Neuronal stem cell (in vitro differentiated cells): ENCODE results near the gene KIF26A.
"Not testable (repeated sequence)": the region's sequence is repeated elsewhere in the genome, so short reads cannot be mapped to it uniquely, and the experiment has no call there.

Experiments
- DNase-seq: peaks from one replicate; pipeline ENCODE4 v3.0.0-alpha.2; 2013; ENCODE audit warnings: low spot score
- H2AFZ ChIP-seq: one replicate; pipeline ENCODE4 v1.6.1; 2013; ENCODE audit warnings: mild to moderate bottlenecking, low read length, inconsistent platforms
- H2AK5ac ChIP-seq: 2 replicates; pipeline ENCODE4 v1.6.1; 2013; ENCODE audit warnings: low read depth, mild to moderate bottlenecking, inconsistent platforms, low read length, moderate library complexity, mixed read lengths
- H2BK120ac ChIP-seq: 2 replicates; pipeline ENCODE4 v1.6.1; 2013; ENCODE audit warnings: low read depth, mild to moderate bottlenecking, inconsistent platforms, low read length, moderate library complexity, mixed read lengths
- H2BK12ac ChIP-seq: one replicate; pipeline ENCODE4 v1.6.1; 2013; ENCODE audit warnings: low read length, inconsistent platforms
- H2BK15ac ChIP-seq: 2 replicates; pipeline ENCODE4 v1.6.1; 2013; ENCODE audit warnings: mild to moderate bottlenecking, low read length, inconsistent platforms, mixed read lengths
- H2BK5ac ChIP-seq: one replicate; pipeline ENCODE4 v1.6.1; 2013; ENCODE audit warnings: inconsistent platforms, mild to moderate bottlenecking, low read length, moderate library complexity
- H3K14ac ChIP-seq: one replicate; pipeline ENCODE4 v1.6.1; 2013; ENCODE audit warnings: low read length, inconsistent platforms
- H3K18ac ChIP-seq: 2 replicates; pipeline ENCODE4 v1.6.1; 2013; ENCODE audit warnings: low read length, inconsistent platforms
- H3K23ac ChIP-seq: 2 replicates; pipeline ENCODE4 v1.6.1; 2013; ENCODE audit warnings: low read depth, mild to moderate bottlenecking, mixed read lengths, low read length, inconsistent platforms; ENCODE audit not compliant: poor library complexity
- H3K27ac ChIP-seq: replicated peaks from 3 replicates; pipeline ENCODE4 v1.5.1; 2013; ENCODE audit warnings: low read length, inconsistent platforms
- H3K27me3 ChIP-seq, 3 experiments: 2 replicates each; pipeline ENCODE4 v1.6.1; 2013; ENCODE audit warnings: low read length in 3 of 3, mild to moderate bottlenecking in 2 of 3, inconsistent platforms in 1 of 3, low read depth in 1 of 3, mixed read lengths in 1 of 3, moderate library complexity in 1 of 3; ENCODE audit not compliant: control insufficient read depth in 3 of 3, insufficient read depth in 3 of 3
- H3K36me3 ChIP-seq, 2 donors: replicated peaks in 1 of 2; 2 replicates each; pipeline ENCODE4 v1.6.1; 2013; ENCODE audit warnings: low read length in 2 of 2; ENCODE audit not compliant: control insufficient read depth in 2 of 2, insufficient read depth in 2 of 2
- H3K4ac ChIP-seq: 2 replicates; pipeline ENCODE4 v1.6.1; 2013; ENCODE audit warnings: inconsistent platforms, mild to moderate bottlenecking, low read length, moderate library complexity
- H3K4me1 ChIP-seq, 2 donors: 1 replicate in 1 of 2; 2 replicates in 1 of 2; pipeline ENCODE4 v1.6.1; 2013; ENCODE audit warnings: low read length in 2 of 2, low read depth in 1 of 2; ENCODE audit not compliant: control insufficient read depth in 2 of 2, insufficient read depth in 1 of 2
- H3K4me2 ChIP-seq: one replicate; pipeline ENCODE4 v1.6.1; 2013; ENCODE audit warnings: mild to moderate bottlenecking, low read length, inconsistent platforms; ENCODE audit not compliant: insufficient read depth, poor library complexity, severe bottlenecking
- H3K4me3 ChIP-seq, 2 donors: 2 replicates each; pipeline ENCODE4 v1.5.1; 2013; ENCODE audit warnings: low read length in 2 of 2, mild to moderate bottlenecking in 2 of 2, inconsistent platforms in 1 of 2, moderate library complexity in 1 of 2
- H3K79me1 ChIP-seq: one replicate; pipeline ENCODE4 v1.6.1; 2013; ENCODE audit warnings: low read depth, mild to moderate bottlenecking, inconsistent platforms, low read length, moderate library complexity
- H3K9ac ChIP-seq: one replicate; pipeline ENCODE4 v1.6.1; 2013; ENCODE audit warnings: mild to moderate bottlenecking, low read depth, low read length, inconsistent platforms; ENCODE audit not compliant: poor library complexity
- H3K9me3 ChIP-seq, 2 donors: replicated peaks in 1 of 2; 2 replicates each; pipeline versions ENCODE3 to v1.6.1; 2013; ENCODE audit warnings: low read length in 2 of 2, mild to moderate bottlenecking in 2 of 2, inconsistent platforms in 1 of 2, low read depth in 1 of 2, mixed read lengths in 1 of 2, moderate library complexity in 1 of 2; ENCODE audit not compliant: control insufficient read depth in 2 of 2, insufficient read depth in 1 of 2
- H4K8ac ChIP-seq: one replicate; pipeline ENCODE4 v1.6.1; 2013; ENCODE audit warnings: low read depth, mild to moderate bottlenecking, inconsistent platforms, low read length, moderate library complexity
- H4K91ac ChIP-seq: one replicate; pipeline ENCODE4 v1.6.1; 2013; ENCODE audit warnings: low read length, low read depth, mild to moderate bottlenecking, inconsistent platforms; ENCODE audit not compliant: poor library complexity
- WGBS, 2 donors: extraction: QIAGEN DNeasy Blood & Tissue Kit; methylation state at CpG; one replicate each; pipeline ENCODE4 v1.1.7; 2013; ENCODE audit warnings: missing lambda C conversion rate in 2 of 2, mixed read lengths in 1 of 2; ENCODE audit not compliant: insufficient read length in 2 of 2, insufficient replicate concordance in 1 of 2; ENCODE audit errors: extremely low coverage in 2 of 2; 5-methylcytosine and 5-hydroxymethylcytosine counted together

KIF26A gene

DNA sequence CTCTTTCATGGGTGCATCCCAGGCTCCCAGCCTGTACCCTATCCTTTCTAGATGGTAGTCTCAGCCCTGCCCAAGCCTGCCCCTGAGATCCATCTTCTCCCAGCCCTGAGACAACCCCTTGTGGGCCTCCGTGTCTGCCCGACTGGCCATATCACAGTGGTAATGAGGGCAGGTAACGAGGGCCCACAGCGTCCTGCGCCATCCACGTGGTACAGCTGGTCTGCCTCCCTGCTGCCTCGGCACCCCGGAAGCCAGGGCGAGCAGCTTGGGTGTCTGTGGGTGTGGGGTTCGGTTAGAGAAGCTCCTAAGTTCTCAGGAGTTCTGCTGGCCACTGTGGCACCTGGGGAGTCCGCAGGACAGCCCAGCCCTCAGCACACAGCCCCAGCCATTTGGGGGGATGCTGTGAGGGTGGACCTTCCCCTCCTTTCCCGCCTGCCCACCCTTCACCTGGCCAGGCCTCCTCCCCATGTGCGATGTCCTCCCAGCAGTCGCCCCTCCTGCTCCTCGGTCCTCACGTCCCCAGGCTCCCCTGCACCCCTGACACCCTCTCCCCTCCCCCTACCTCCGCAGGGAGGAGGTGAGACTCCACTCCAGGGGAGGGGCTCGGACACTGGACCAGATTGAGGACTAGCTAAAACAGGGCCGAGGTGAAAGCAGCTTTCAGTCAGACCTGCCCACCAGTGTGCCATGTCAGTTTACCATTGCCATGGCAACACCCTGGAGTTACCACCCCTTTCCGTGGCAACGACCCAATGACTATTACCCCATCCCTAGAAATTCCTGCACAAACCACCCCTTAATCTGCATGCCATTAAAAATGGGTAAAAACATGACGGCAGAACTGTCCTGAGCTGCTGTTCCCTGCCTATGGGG lies 69.0 kb downstream of the KIF26A start:
- H3K4me3 ChIP-seq: peak overlapping the region in 1 of 2 donors; percentile 36
- no peak overlapping the region for H3K23ac ChIP-seq
- H4K8ac ChIP-seq: no peak overlapping the region
- no peak overlapping the region for H2BK12ac ChIP-seq
- H2AK5ac ChIP-seq: peak overlapping the region; percentile 99
- H3K9ac ChIP-seq: peak overlapping the region; percentile 55
- no peak overlapping the region for H2BK15ac ChIP-seq
- H4K91ac ChIP-seq: no peak overlapping the region
- no peak for DNase-seq
- no peak overlapping the region for H2AFZ ChIP-seq
- peaks cover 9 to 11% of the 10 kb centered on the region in 2 donors for H3K4me1 ChIP-seq
- peak overlapping the region; percentile 87 for H3K18ac ChIP-seq
- no peak overlapping the region for H3K27ac ChIP-seq
- H3K14ac ChIP-seq: peak overlapping the region; percentile 1
- H2BK120ac ChIP-seq: no peak overlapping the region
- H3K9me3 ChIP-seq: peaks cover 0 to 2% of the 10 kb centered on the region in 2 donors
- no peak overlapping the region for H3K4me2 ChIP-seq
- H3K79me1 ChIP-seq: no peaks in the 10 kb centered on the region
- no peak overlapping the region for H2BK5ac ChIP-seq
- H3K36me3 ChIP-seq: no peaks in the 10 kb centered on the region
- peaks cover 0 to 16% (median 0%) of the 10 kb centered on the region in 3 experiments for H3K27me3 ChIP-seq
- WGBS, 2 donors: no CpG with 5 or more reads among the region's 22 CpGs
- no peak overlapping the region for H3K4ac ChIP-seq

DNA sequence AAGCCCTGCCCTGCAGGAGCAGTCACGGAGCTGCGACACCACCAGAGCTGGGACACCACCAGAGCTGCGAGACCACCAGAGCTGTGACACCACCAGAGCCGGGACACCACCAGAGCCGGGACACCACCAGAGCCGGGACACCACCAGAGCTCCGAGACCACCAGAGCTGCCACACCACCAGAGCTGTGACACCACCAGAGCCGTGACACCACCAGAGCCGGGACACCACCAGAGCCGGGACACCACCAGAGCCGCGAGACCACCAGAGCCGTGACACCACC lies 69.6 kb downstream of the KIF26A start:
- H2BK15ac ChIP-seq, H3K4me3 ChIP-seq, H3K14ac ChIP-seq, H2AK5ac ChIP-seq, H3K9ac ChIP-seq, H3K4ac ChIP-seq, H3K36me3 ChIP-seq, H2BK12ac ChIP-seq, H4K8ac ChIP-seq, H2BK120ac ChIP-seq, H4K91ac ChIP-seq, H3K27ac ChIP-seq, H2BK5ac ChIP-seq, H3K23ac ChIP-seq, H3K79me1 ChIP-seq, H3K18ac ChIP-seq, DNase-seq, H2AFZ ChIP-seq, H3K9me3 ChIP-seq, H3K4me2 ChIP-seq: not testable (repeated sequence)
- WGBS, 2 donors: no CpG with 5 or more reads among the region's 13 CpGs
- peaks cover 0 to 15% (median 0%) of the 10 kb centered on the region in 3 experiments for H3K27me3 ChIP-seq
- peaks cover 9 to 11% of the 10 kb centered on the region in 2 donors for H3K4me1 ChIP-seq

DNA sequence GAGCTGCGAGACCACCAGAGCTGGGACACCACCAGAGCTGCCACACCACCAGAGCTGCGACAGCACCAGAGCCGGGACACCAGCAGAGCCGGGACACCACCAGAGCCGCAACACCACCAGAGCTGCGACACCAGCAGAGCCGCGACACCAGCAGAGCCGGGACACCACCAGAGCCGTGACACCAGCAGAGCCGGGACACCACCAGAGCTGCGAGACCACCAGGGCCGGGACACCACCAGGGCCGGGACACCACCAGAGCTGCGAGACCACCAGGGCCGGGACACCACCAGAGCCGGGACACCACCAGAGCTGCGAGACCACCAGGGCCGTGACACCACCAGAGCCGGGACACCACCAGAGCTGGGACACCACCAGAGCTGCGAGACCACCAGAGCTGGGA lies 69.9 kb downstream of the KIF26A start:
- not testable (repeated sequence) for H3K79me1 ChIP-seq, H3K4ac ChIP-seq, H2BK120ac ChIP-seq, H2AFZ ChIP-seq, H3K9me3 ChIP-seq, DNase-seq, H2BK5ac ChIP-seq, H3K36me3 ChIP-seq, H2AK5ac ChIP-seq, H4K91ac ChIP-seq, H3K18ac ChIP-seq, H3K27ac ChIP-seq, H2BK12ac ChIP-seq, H3K9ac ChIP-seq, H2BK15ac ChIP-seq, H3K4me3 ChIP-seq, H3K23ac ChIP-seq, H3K14ac ChIP-seq, H4K8ac ChIP-seq, H3K4me2 ChIP-seq
- Histone ChIP-seq H3K27me3 (peaks cover 0 to 19% (median 0%) of the 10 kb centered on the region in 3 experiments), H3K4me1 (peaks cover 9 to 11% of the 10 kb centered on the region in 2 donors)
- no CpG with 5 or more reads among the region's 21 CpGs for WGBS, 2 donors

DNA sequence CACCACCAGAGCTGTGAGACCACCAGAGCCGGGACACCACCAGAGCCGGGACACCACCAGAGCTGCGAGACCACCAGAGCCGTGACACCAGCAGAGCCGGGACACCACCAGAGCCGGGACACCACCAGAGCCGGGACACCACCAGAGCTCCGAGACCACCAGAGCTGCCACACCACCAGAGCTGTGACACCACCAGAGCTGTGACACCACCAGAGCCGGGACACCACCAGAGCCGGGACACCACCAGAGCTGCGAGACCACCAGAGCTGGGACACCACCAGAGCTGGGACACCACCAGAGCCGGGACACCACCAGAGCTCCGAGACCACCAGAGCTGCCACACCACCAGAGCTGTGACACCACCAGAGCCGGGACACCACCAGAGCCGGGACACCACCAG lies 70.7 kb downstream of the KIF26A start:
- no CpG with 5 or more reads among the region's 15 CpGs for WGBS, 2 donors
- H3K14ac ChIP-seq, H3K23ac ChIP-seq, H2BK15ac ChIP-seq, H3K79me1 ChIP-seq, H3K4me3 ChIP-seq, H3K18ac ChIP-seq, H2AFZ ChIP-seq, H3K36me3 ChIP-seq, H4K8ac ChIP-seq, H3K9ac ChIP-seq, H3K4me2 ChIP-seq, H3K27ac ChIP-seq, H4K91ac ChIP-seq, H2BK120ac ChIP-seq, H2BK5ac ChIP-seq, H3K4ac ChIP-seq, DNase-seq, H3K9me3 ChIP-seq, H2BK12ac ChIP-seq, H2AK5ac ChIP-seq: not testable (repeated sequence)
- peaks cover 0 to 23% (median 0%) of the 10 kb centered on the region in 3 experiments for H3K27me3 ChIP-seq
- peaks cover 9 to 11% of the 10 kb centered on the region in 2 donors for H3K4me1 ChIP-seq
